ENCODE measurements around the gene LRRC7.

- TF ChIP-seq ZNF274 (IDR thresholded peaks at IDR 0.05; ENCODE audit: borderline replicate concordance, extremely low read depth, low read length) (no peak), SP1 (IDR thresholded peaks at IDR 0.05; ENCODE audit: low read depth, low read length) (no peak), CHD2 (IDR thresholded peaks at IDR 0.05; ENCODE audit: low read length) (no peak), KDM5A (IDR thresholded peaks at IDR 0.05; ENCODE audit: low read length) (no peak), YY1 (IDR thresholded peaks at IDR 0.05; ENCODE audit: low read depth, low read length) (no peak), NANOG (IDR thresholded peaks at IDR 0.05; ENCODE audit: insufficient read depth, low read depth, low read length, poor library complexity, severe bottlenecking) (no peak), TEAD4 (IDR thresholded peaks at IDR 0.05; ENCODE audit: low read depth, low read length) (no peak), TAF1 (IDR thresholded peaks at IDR 0.05; ENCODE audit: low read depth, low read length) (no peak), SIX5 (IDR thresholded peaks at IDR 0.05; ENCODE audit: low read depth, low read length) (no peak), RBBP5 (IDR thresholded peaks at IDR 0.05; ENCODE audit: borderline replicate concordance, low read depth, low read length) (no peak), EZH2 (IDR thresholded peaks at IDR 0.05; ENCODE audit: low read depth, low read length, severe bottlenecking) (no peak)
- TF ChIP-seq, protein P1, sequence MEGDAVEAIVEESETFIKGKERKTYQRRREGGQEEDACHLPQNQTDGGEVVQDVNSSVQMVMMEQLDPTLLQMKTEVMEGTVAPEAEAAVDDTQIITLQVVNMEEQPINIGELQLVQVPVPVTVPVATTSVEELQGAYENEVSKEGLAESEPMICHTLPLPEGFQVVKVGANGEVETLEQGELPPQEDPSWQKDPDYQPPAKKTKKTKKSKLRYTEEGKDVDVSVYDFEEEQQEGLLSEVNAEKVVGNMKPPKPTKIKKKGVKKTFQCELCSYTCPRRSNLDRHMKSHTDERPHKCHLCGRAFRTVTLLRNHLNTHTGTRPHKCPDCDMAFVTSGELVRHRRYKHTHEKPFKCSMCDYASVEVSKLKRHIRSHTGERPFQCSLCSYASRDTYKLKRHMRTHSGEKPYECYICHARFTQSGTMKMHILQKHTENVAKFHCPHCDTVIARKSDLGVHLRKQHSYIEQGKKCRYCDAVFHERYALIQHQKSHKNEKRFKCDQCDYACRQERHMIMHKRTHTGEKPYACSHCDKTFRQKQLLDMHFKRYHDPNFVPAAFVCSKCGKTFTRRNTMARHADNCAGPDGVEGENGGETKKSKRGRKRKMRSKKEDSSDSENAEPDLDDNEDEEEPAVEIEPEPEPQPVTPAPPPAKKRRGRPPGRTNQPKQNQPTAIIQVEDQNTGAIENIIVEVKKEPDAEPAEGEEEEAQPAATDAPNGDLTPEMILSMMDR (IDR thresholded peaks at IDR 0.05; ENCODE audit: control extremely low read depth in 1 of 3, insufficient read depth in 1 of 3, low read depth in 1 of 3, low read length in 3 of 3) = no peak
Observed at GRCh38 chr1:70061231-70061630, 493.5 kb downstream of the LRRC7 start.
